HK-2 (cell line): ENCODE measurements around the gene IGSF11.

Experiments
- DNase-seq: peaks from one replicate; pipeline ENCODE4 v3.0.0-alpha.2; 2018; ENCODE audit not compliant: unreplicated experiment

Gene IGSF11

GRCh38 chr3:118951089-118951488 lies 83.6 kb downstream of the IGSF11 start:
- DNase-seq, result no peak

GRCh38 chr3:118949113-118949760 lies 85.4 kb downstream of the IGSF11 start:
- no peak for DNase-seq

GRCh38 chr3:118948146-118948545 lies 86.5 kb downstream of the IGSF11 start:
- DNase-seq, result no peak

- DNase-seq, result no peak
These were observed 88.2 kb downstream of the IGSF11 start for GRCh38 chr3:118946449-118946848.

- no peak for DNase-seq
These were observed 88.8 kb downstream of the IGSF11 start for GRCh38 chr3:118945834-118946233.

GRCh38 chr3:118943597-118943996 lies 91.0 kb downstream of the IGSF11 start:
- no peak for DNase-seq

- no peak for DNase-seq
These were observed 92.0 kb downstream of the IGSF11 start for GRCh38 chr3:118942671-118943070.

GRCh38 chr3:118942195-118942594 lies 92.5 kb downstream of the IGSF11 start:
- DNase-seq, result no peak

GRCh38 chr3:118941236-118941635 lies 93.4 kb downstream of the IGSF11 start:
- DNase-seq, result no peak

GRCh38 chr3:118938183-118938961 lies 96.3 kb downstream of the IGSF11 start:
- no peak for DNase-seq

GRCh38 chr3:118936811-118937210 lies 97.8 kb downstream of the IGSF11 start:
- DNase-seq, result no peak

GRCh38 chr3:118932822-118933558 lies 101.7 kb downstream of the IGSF11 start:
- no peak for DNase-seq

- DNase-seq, result no peak
These were observed 102.7 kb downstream of the IGSF11 start for GRCh38 chr3:118931996-118932395.

- DNase-seq, result no peak
These were observed 107.2 kb downstream of the IGSF11 start for GRCh38 chr3:118927449-118927848.

- DNase-seq, result no peak
These were observed 122.5 kb downstream of the IGSF11 start for GRCh38 chr3:118912188-118912587.

GRCh38 chr3:118910332-118910731 lies 124.3 kb downstream of the IGSF11 start:
- DNase-seq, result no peak

- no peak for DNase-seq
These were observed 124.9 kb downstream of the IGSF11 start for GRCh38 chr3:118909763-118910162.

GRCh38 chr3:118907909-118908308 lies 126.7 kb downstream of the IGSF11 start:
- DNase-seq, result no peak

- no peak for DNase-seq
These were observed 133.7 kb downstream of the IGSF11 start for GRCh38 chr3:118900737-118901525.

- DNase-seq, result no peak
These were observed 144.4 kb downstream of the IGSF11 start for GRCh38 chr3:118890206-118890605.

- DNase-seq, result no peak
These were observed 145.0 kb downstream of the IGSF11 start for GRCh38 chr3:118889691-118890090.

- no peak for DNase-seq
These were observed 147.9 kb downstream of the IGSF11 start for GRCh38 chr3:118886708-118887107.
